Measurements from ENCODE around the gene TUBGCP2.

The TUBGCP2 gene

DNA sequence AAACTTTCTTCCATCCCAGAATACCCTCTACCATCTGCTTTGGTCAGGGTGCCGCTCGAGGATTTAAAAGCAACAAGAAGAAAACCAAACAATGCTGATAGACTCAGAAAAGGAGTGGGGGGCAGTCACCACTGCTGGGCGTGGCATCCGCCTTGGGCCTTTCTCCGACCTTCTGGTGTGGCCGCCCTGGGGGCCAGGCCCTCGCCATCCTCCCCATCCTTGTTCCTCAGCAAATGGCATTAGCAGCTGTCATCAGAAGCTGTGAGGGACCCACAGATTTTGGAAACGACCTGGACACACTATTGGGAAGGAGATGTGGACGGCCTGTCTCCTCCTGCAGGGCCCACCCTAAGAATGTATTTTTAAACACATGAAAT, 4.1 kb upstream of the TUBGCP2 start:
- H3K36me3 ChIP-seq (ENCODE audit: insufficient read depth, low read length), result no peaks in the 10 kb centered on the region
- H3K27me3 ChIP-seq (ENCODE audit: insufficient read depth, low read length, poor library complexity, severe bottlenecking), result no peaks in the 10 kb centered on the region
- no peak overlapping the region for H2AFZ ChIP-seq (ENCODE audit: low read length)
- no peak overlapping the region for H3K4me2 ChIP-seq (ENCODE audit: low read depth, low read length, poor library complexity, severe bottlenecking)
- no peaks in the 10 kb centered on the region; the same call in 1 of the 2 replicates for H3F3A ChIP-seq (ENCODE audit: low read depth)
- H3K4me3 ChIP-seq (ENCODE audit: low read length, poor library complexity, severe bottlenecking), result no peak overlapping the region
- H3K9ac ChIP-seq (ENCODE audit: low read depth, low read length, poor library complexity, severe bottlenecking), result no peak overlapping the region
- H3K4me1 ChIP-seq (ENCODE audit: insufficient read depth, low read length, poor library complexity, severe bottlenecking), result peaks cover 7% of the 10 kb centered on the region
- no peaks in the 10 kb centered on the region for H3K9me3 ChIP-seq (ENCODE audit: insufficient read depth, low read depth, low read length)
- peaks cover 16% of the 10 kb centered on the region for H3K79me2 ChIP-seq (ENCODE audit: insufficient read depth, low read length)
- TF ChIP-seq, protein P1, sequence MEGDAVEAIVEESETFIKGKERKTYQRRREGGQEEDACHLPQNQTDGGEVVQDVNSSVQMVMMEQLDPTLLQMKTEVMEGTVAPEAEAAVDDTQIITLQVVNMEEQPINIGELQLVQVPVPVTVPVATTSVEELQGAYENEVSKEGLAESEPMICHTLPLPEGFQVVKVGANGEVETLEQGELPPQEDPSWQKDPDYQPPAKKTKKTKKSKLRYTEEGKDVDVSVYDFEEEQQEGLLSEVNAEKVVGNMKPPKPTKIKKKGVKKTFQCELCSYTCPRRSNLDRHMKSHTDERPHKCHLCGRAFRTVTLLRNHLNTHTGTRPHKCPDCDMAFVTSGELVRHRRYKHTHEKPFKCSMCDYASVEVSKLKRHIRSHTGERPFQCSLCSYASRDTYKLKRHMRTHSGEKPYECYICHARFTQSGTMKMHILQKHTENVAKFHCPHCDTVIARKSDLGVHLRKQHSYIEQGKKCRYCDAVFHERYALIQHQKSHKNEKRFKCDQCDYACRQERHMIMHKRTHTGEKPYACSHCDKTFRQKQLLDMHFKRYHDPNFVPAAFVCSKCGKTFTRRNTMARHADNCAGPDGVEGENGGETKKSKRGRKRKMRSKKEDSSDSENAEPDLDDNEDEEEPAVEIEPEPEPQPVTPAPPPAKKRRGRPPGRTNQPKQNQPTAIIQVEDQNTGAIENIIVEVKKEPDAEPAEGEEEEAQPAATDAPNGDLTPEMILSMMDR (conservative IDR thresholded peaks at IDR 0.05; ENCODE audit: low read length), result no peak
- no peak for TF ChIP-seq EZH2phosphoT487 (IDR thresholded peaks at IDR 0.05; ENCODE audit: borderline replicate concordance)
- H4K20me1 ChIP-seq (ENCODE audit: insufficient read depth, low read length, poor library complexity, severe bottlenecking), result peaks cover 5% of the 10 kb centered on the region
- H3K9me2 ChIP-seq (replicated peaks; ENCODE audit: low read depth, low read length), result no peaks in the 10 kb centered on the region

DNA sequence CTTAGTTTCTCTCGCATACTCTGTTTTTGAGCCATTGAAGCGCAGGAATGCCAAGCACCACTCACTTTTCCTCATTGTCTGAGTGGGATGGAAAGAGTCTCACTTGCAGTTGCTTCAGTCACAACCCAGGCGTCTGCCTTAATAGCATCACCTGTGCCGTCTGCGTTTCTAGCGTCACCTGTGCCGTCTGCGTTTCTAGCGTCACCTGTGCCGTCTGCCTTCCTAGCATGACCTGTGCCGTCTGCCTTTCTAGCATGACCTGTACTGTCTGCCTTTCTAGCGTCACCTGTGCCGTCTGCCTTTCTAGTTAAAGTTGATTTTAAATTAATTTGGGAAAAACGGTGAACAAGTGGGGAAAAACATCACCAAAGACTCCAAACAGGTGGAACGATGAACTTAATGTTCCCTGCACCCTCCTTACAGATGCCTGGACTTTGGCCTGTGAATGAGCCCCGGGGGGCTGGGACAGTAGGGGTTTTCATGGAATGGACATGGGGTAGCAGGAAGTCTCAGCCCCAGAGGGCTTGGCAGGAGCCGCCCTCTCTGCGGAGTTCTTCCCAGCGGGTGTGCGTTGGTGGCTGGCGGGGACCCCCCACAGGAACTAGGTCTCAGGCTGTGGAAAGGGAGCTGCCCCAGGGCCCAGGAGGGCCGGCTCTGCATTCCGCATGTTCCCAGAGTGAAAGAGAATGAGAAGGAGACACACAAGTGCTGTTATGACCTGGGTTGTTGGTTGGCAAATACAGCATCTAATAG, 3.5 kb upstream of the TUBGCP2 start:
- Histone ChIP-seq H3K9me3 (ENCODE audit: insufficient read depth, low read depth, low read length) (no peaks in the 10 kb centered on the region), H3K9me2 (replicated peaks; ENCODE audit: low read depth, low read length) (no peaks in the 10 kb centered on the region), H3F3A (ENCODE audit: low read depth) (no peaks in the 10 kb centered on the region; the same call in 1 of the 2 replicates), H4K20me1 (ENCODE audit: insufficient read depth, low read length, poor library complexity, severe bottlenecking) (peaks cover 9% of the 10 kb centered on the region), H3K36me3 (ENCODE audit: insufficient read depth, low read length) (no peaks in the 10 kb centered on the region), H3K9ac (ENCODE audit: low read depth, low read length, poor library complexity, severe bottlenecking) (no peak overlapping the region), H3K4me1 (ENCODE audit: insufficient read depth, low read length, poor library complexity, severe bottlenecking) (peaks cover 12% of the 10 kb centered on the region), H2AFZ (ENCODE audit: low read length) (no peak overlapping the region), H3K4me3 (ENCODE audit: low read length, poor library complexity, severe bottlenecking) (no peak overlapping the region), H3K79me2 (ENCODE audit: insufficient read depth, low read length) (peaks cover 20% of the 10 kb centered on the region), H3K27me3 (ENCODE audit: insufficient read depth, low read length, poor library complexity, severe bottlenecking) (no peaks in the 10 kb centered on the region), H3K4me2 (ENCODE audit: low read depth, low read length, poor library complexity, severe bottlenecking) (no peak overlapping the region)
- TF ChIP-seq EZH2phosphoT487 (IDR thresholded peaks at IDR 0.05; ENCODE audit: borderline replicate concordance), result no peak
- TF ChIP-seq, protein P1 (conservative IDR thresholded peaks at IDR 0.05; ENCODE audit: low read length), result no peak

DNA sequence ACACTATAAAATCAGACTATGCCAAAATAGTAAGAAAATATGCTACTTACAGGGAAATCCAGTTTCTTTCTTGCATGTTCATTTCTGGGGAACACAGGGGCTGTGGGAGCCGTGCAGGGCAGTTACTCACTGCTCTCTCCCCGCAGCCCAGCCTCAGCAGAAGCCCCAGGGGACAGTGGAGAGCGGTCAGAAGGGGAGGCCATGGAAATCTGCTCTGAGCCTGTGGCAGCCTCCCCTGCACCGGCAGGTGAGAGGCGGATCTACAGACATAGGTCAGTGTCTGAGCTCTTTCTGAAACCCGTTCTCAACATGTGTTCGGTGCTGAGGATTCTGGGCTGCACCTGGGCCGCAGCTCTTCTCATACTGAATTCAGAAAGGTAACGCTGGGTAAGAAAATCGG, 2.9 kb upstream of the TUBGCP2 start:
- TF ChIP-seq, protein P1 (conservative IDR thresholded peaks at IDR 0.05; ENCODE audit: low read length), result no peak
- TF ChIP-seq EZH2phosphoT487 (IDR thresholded peaks at IDR 0.05; ENCODE audit: borderline replicate concordance), result no peak
- H3K4me1 ChIP-seq (ENCODE audit: insufficient read depth, low read length, poor library complexity, severe bottlenecking), result peaks cover 17% of the 10 kb centered on the region
- no peaks in the 10 kb centered on the region for H3K9me3 ChIP-seq (ENCODE audit: insufficient read depth, low read depth, low read length)
- H3K9ac ChIP-seq (ENCODE audit: low read depth, low read length, poor library complexity, severe bottlenecking), result no peak overlapping the region
- no peak overlapping the region for H3K4me3 ChIP-seq (ENCODE audit: low read length, poor library complexity, severe bottlenecking)
- H3K9me2 ChIP-seq (replicated peaks; ENCODE audit: low read depth, low read length), result no peaks in the 10 kb centered on the region
- peaks cover 26% of the 10 kb centered on the region for H3K79me2 ChIP-seq (ENCODE audit: insufficient read depth, low read length)
- no peaks in the 10 kb centered on the region for H3K27me3 ChIP-seq (ENCODE audit: insufficient read depth, low read length, poor library complexity, severe bottlenecking)
- no peak overlapping the region for H2AFZ ChIP-seq (ENCODE audit: low read length)
- no peak overlapping the region for H3K4me2 ChIP-seq (ENCODE audit: low read depth, low read length, poor library complexity, severe bottlenecking)
- no peaks in the 10 kb centered on the region; the same call in 1 of the 2 replicates for H3F3A ChIP-seq (ENCODE audit: low read depth)
- no peaks in the 10 kb centered on the region for H3K36me3 ChIP-seq (ENCODE audit: insufficient read depth, low read length)
- peaks cover 11% of the 10 kb centered on the region for H4K20me1 ChIP-seq (ENCODE audit: insufficient read depth, low read length, poor library complexity, severe bottlenecking)

All from Loucy (cell line).